GM12864 (cell line): ENCODE data around the gene CADM1.

ENCODE experiments used
- DNase-seq: peaks from one replicate; pipeline ENCODE4 v3.0.0-alpha.2; 2011; ENCODE audit warnings: low read depth
- H3K4me3 ChIP-seq: 2 replicates; pipeline ENCODE4 v1.5.1; 2011; ENCODE audit warnings: mild to moderate bottlenecking, low read depth, low read length, control low read depth
- CTCF ChIP-seq: IDR thresholded peaks from 2 replicates; pipeline ENCODE4 v1.5.1; 2011; ENCODE audit warnings: low read depth, mild to moderate bottlenecking, moderate library complexity, low read length, control low read depth, inconsistent platforms; ENCODE audit errors: missing control alignments

Gene CADM1

DNA sequence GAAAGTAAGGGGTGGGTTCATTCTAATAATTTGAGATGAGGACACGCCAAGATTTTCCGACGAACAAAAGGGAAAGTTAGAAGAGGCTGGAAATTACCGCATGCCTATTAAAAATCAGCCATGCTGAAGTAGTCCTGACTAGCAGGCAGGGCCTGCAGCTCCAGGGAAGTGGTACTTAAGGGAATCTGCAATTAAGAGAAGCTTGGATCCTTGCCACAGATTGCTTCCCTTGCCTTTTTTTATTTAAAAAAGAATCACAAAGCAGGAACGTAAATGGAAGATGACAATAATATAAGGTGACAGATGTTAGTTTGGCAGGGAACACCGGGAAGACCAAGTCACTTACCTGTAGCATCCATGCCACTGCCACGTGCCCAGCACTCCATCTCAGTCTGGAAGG is 359.3 kb downstream of the CADM1 start:
- TF ChIP-seq CTCF, result no peak
- no peak overlapping the region for H3K4me3 ChIP-seq
- DNase-seq, result no peak

DNA sequence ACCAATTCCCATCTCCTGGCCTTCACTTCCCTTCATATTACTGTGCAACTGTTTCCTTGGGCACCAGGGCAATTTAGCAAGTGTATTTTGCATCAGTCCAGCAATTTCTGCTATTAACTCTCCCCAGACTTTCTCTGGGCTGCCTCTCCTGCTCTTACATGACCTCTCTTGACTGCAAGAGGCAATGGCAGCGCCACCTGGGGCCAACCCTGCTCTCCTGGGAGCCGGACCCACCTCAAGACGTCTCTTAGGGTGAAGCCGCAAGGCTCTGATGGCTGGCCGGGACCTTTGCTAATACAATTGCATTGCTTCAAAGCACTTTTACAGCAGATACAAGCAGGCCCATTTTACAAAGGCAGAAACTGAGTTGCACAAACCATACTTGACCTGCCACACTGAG is 360.2 kb downstream of the CADM1 start:
- no peak overlapping the region for H3K4me3 ChIP-seq
- DNase-seq, result no peak
- no peak for TF ChIP-seq CTCF

- no peak for DNase-seq
- H3K4me3 ChIP-seq, result no peak overlapping the region
- no peak for TF ChIP-seq CTCF
Observed at GRCh38 chr11:115141231-115142114, 362.7 kb downstream of the CADM1 start.

DNA sequence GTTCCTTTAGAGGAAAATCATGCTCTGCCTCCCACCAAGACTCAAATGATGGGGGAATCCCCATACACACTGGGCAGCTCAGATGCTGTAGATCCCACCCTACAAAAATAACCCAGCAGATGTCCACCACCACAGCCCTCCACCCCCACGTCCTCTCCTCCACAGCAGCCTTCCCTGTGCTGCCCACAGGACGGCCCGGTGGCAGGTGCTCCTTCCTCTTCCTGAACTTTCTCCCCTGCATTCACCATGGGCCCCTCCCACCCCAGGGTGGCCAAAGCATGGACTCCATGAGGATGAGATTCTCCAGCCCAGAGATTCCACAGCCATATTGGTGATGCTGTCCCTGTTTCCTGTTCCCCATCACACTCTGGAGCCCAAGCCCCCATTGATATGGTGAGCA is 368.3 kb downstream of the CADM1 start:
- no peak for DNase-seq
- no peak overlapping the region for H3K4me3 ChIP-seq
- no peak for TF ChIP-seq CTCF

DNA sequence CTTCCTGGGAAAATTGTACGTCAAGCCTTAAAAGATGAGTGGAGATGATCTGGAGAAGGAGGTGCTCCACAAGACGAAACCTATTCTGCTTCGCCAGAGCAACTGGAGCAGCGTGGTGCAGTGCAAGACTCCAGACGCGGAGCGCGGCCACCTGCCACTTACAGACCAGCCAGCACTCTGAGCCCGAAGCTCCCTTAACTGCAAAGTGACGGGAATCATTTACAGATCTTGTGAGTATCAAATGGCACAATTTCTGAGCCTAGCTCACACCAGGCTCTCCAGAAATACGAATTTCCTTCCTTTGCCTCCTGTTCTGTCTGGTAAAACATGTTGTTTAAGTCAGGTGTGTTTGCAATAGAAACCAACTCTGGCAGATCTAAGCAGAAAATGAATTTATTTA is 369.3 kb downstream of the CADM1 start:
- H3K4me3 ChIP-seq, result no peak overlapping the region
- no peak for TF ChIP-seq CTCF
- no peak for DNase-seq

- no peak for TF ChIP-seq CTCF
- no peak for DNase-seq
Observed at GRCh38 chr11:115133475-115134209, 370.6 kb downstream of the CADM1 start.

More at GRCh38 chr11:115133475-115134209, 370.6 kb downstream of the CADM1 start:
- H3K4me3 ChIP-seq, result no peak overlapping the region
